ENCODE data around the gene DIO3.

DIO3 gene

DNA sequence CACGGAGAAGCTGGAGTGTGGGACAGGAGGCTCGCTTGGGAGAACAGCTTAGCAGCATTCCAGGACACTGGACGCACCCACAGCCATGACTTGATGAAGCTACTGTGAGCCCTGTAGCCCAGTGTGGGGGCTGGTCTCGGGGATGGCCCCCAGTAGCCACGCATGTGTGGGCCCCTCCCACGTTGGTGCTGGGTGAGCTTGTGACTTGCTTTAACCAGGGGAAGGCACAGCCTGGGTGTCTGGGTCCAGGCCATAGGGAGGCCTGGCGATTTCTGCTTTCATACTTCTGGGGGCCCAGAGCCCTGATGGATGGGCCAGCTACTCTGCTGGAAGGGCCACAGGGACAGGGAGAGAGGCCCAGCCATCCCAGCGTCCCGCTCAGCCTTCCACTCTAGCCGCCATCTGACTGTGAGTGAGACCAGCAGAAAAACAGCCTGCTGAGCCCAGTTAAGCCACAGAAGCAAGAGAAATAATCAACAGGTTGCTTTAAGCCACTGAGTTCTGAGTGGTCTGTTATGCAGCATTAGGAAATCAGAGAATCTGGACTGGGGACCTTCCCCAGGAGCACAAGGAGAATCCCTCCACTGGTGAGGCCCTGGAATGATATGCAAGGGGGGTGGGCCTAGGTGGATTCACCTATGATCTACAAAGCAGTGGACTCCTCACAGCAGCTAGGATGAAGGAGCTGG, 16.1 kb downstream of the DIO3 start:
- no peak for DNase-seq
- H3K4me3 Mint-ChIP-seq, result no peak overlapping the region
- H3K36me3 Mint-ChIP-seq, result no peaks in the 10 kb centered on the region
- no peaks in the 10 kb centered on the region for H3K4me1 Mint-ChIP-seq
- H3K27ac Mint-ChIP-seq, result no peak overlapping the region
- ATAC-seq (replicated peaks), result no peak
- H3K27me3 Mint-ChIP-seq, result peaks cover 26 to 45% of the 10 kb centered on the region in 2 donors
- H3K9me3 Mint-ChIP-seq, result no peaks in the 10 kb centered on the region

DNA sequence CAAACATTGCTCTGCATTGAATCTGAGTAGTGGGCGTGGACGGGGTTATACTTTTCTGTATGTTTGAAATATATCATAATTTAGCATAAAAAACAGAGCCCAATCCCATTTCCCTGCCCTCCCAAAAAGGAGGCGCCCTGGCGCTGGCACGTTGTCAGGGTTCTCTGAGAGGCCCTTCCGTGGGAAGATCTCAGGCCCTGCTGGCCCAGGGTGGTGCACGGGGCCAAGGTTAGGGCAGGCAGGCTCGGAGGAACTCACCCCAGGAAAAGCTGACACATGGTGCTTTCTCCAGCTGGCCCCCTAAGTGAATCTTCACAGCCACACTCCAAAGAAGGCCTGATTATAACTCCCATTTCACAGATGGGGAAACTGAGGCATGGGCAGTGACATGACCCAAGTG, 17.2 kb downstream of the DIO3 start:
- no peak for ATAC-seq (replicated peaks)
- Mint-ChIP-seq H3K9me3 (no peaks in the 10 kb centered on the region), H3K4me1 (no peaks in the 10 kb centered on the region), H3K27ac (no peak overlapping the region), H3K4me3 (no peak overlapping the region), H3K36me3 (no peaks in the 10 kb centered on the region), H3K27me3 (peaks cover 21 to 36% of the 10 kb centered on the region in 2 donors)
- no peak for DNase-seq

GRCh38 chr14:101579372-101580080, 18.2 kb downstream of the DIO3 start:
- Mint-ChIP-seq H3K4me3 (no peak overlapping the region), H3K36me3 (no peaks in the 10 kb centered on the region), H3K4me1 (no peaks in the 10 kb centered on the region), H3K9me3 (no peaks in the 10 kb centered on the region), H3K27me3 (peaks cover 16 to 28% of the 10 kb centered on the region in 2 donors), H3K27ac (no peak overlapping the region)
- DNase-seq (no peak), ATAC-seq (replicated peaks) (no peak)

GRCh38 chr14:101581806-101582205, 20.5 kb downstream of the DIO3 start:
- no peak overlapping the region for H3K4me3 Mint-ChIP-seq
- ATAC-seq (replicated peaks), result no peak
- no peaks in the 10 kb centered on the region for H3K9me3 Mint-ChIP-seq
- no peaks in the 10 kb centered on the region for H3K4me1 Mint-ChIP-seq
- no peaks in the 10 kb centered on the region for H3K36me3 Mint-ChIP-seq
- no peak for DNase-seq
- peaks cover 15 to 26% of the 10 kb centered on the region in 2 donors for H3K27me3 Mint-ChIP-seq
- no peak overlapping the region for H3K27ac Mint-ChIP-seq

- no peaks in the 10 kb centered on the region for H3K4me1 Mint-ChIP-seq
- H3K36me3 Mint-ChIP-seq, result no peaks in the 10 kb centered on the region
- no peak overlapping the region for H3K27ac Mint-ChIP-seq
- H3K9me3 Mint-ChIP-seq, result no peaks in the 10 kb centered on the region
- H3K4me3 Mint-ChIP-seq, result no peak overlapping the region
- DNase-seq, result no peak
- no peak for ATAC-seq (replicated peaks)
- peaks cover 12 to 23% of the 10 kb centered on the region in 2 donors for H3K27me3 Mint-ChIP-seq
Observed at GRCh38 chr14:101582294-101582693, 21.0 kb downstream of the DIO3 start.

DNA sequence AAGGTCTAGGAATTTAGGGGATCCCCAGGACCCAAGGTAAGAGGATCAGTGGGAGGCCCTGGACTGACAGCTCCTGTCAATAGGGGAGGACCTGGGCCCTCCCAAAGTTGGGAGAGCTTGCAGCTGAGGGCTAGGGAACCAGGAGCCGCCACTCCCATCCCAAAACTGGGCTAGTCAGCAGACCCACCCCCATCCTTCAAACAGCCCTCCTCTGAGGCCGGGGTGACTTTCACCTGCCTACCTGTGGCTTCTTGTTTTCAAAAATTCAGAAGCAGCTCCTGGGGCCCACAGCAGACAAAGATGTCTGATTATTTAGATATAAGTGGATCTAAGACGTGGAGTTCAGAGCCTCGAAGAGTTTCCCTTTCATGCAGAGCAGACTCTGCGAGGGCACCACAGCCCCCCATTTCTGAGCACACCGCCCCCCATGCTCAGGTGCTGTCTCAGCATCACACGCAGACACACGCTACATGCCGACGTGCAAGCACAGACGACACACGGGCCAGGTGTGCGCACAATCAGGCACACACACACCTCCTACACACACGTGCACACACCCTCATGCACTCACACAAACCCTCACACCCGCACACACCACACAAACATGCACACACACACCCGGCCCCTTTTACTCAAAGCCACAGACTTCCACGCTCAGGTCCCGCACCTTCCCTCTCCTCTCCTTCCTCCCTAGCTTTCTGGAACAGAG, 21.9 kb downstream of the DIO3 start:
- DNase-seq (no peak), ATAC-seq (replicated peaks) (no peak)
- H3K4me1 Mint-ChIP-seq, result no peaks in the 10 kb centered on the region
- H3K27me3 Mint-ChIP-seq, result peaks cover 12 to 15% of the 10 kb centered on the region in 2 donors
- H3K9me3 Mint-ChIP-seq, result no peaks in the 10 kb centered on the region
- no peak overlapping the region for H3K4me3 Mint-ChIP-seq
- H3K36me3 Mint-ChIP-seq, result no peaks in the 10 kb centered on the region
- no peak overlapping the region for H3K27ac Mint-ChIP-seq

DNA sequence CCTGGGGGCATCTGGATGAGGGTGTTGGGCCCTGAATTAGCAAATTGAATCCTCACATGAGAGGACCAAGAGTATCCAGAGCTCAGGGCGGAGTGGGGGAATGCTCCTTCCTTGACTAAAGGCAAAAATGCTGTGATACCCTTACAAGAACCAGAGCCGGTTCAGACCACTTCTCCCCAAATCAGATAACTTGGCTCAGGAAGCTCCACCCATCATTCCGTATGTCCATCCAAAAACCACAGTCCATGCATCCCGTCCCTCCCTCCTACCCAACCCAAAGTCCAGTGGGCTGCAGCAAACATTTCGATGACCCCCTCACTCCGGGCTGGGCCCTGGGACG, 22.4 kb downstream of the DIO3 start:
- Mint-ChIP-seq H3K27ac (no peak overlapping the region), H3K36me3 (no peaks in the 10 kb centered on the region), H3K9me3 (no peaks in the 10 kb centered on the region), H3K4me3 (no peak overlapping the region), H3K4me1 (no peaks in the 10 kb centered on the region), H3K27me3 (peaks cover 12 to 14% of the 10 kb centered on the region in 2 donors)
- DNase-seq, result no peak
- ATAC-seq (replicated peaks), result no peak

- no peak overlapping the region for H3K27ac Mint-ChIP-seq
- no peak overlapping the region for H3K4me3 Mint-ChIP-seq
- no peaks in the 10 kb centered on the region for H3K36me3 Mint-ChIP-seq
- H3K4me1 Mint-ChIP-seq, result no peaks in the 10 kb centered on the region
- H3K9me3 Mint-ChIP-seq, result no peaks in the 10 kb centered on the region
- no peak for ATAC-seq (replicated peaks)
- DNase-seq, result no peak
- peaks cover 12 to 14% of the 10 kb centered on the region in 2 donors for H3K27me3 Mint-ChIP-seq
Observed at GRCh38 chr14:101584055-101584859, 23.0 kb downstream of the DIO3 start.

GRCh38 chr14:101585211-101585610, 23.9 kb downstream of the DIO3 start:
- no peaks in the 10 kb centered on the region for H3K4me1 Mint-ChIP-seq
- no peak for ATAC-seq (replicated peaks)
- no peak overlapping the region for H3K27ac Mint-ChIP-seq
- no peak overlapping the region for H3K4me3 Mint-ChIP-seq
- H3K36me3 Mint-ChIP-seq, result no peaks in the 10 kb centered on the region
- DNase-seq, result no peak
- peaks cover 12 to 14% of the 10 kb centered on the region in 2 donors for H3K27me3 Mint-ChIP-seq
- no peaks in the 10 kb centered on the region for H3K9me3 Mint-ChIP-seq

- no peaks in the 10 kb centered on the region for H3K36me3 Mint-ChIP-seq
- H3K4me3 Mint-ChIP-seq, result no peak overlapping the region
- peaks cover 6 to 9% of the 10 kb centered on the region in 2 donors for H3K27me3 Mint-ChIP-seq
- H3K9me3 Mint-ChIP-seq, result no peaks in the 10 kb centered on the region
- ATAC-seq (replicated peaks) (no peak), DNase-seq (no peak)
- H3K27ac Mint-ChIP-seq, result no peak overlapping the region
- no peaks in the 10 kb centered on the region for H3K4me1 Mint-ChIP-seq
Observed at GRCh38 chr14:101586531-101587430, 25.5 kb downstream of the DIO3 start.

DNA sequence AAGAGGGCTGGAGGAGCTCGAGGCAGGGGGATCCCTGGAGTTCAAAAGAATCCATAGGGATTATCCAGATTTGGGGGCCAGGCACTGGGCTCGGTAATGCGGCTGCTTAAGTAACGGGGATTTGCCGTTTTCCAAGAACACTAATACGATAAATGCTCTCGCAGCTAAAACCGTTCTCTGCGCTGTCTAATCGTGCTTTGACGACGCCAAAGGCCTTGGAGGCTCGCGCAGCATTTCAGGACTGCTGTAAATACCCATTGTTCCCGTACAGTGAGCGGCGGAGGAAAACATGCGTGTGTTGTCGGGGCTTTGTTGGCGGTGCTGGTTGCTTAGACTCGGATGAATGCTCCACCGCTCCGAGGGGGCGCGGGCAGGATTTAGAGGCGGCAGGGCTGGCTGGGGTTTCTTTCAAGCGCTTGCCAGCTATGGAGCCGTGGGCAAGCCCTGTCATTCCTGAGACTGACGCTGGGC, 26.2 kb downstream of the DIO3 start:
- no peak for DNase-seq
- Mint-ChIP-seq H3K36me3 (no peaks in the 10 kb centered on the region), H3K4me3 (no peak overlapping the region), H3K27me3 (peaks cover 4 to 6% of the 10 kb centered on the region in 2 donors), H3K9me3 (no peaks in the 10 kb centered on the region), H3K27ac (no peak overlapping the region), H3K4me1 (no peaks in the 10 kb centered on the region)
- ATAC-seq (replicated peaks), result no peak

- no peak overlapping the region for H3K4me3 Mint-ChIP-seq
- H3K27ac Mint-ChIP-seq, result no peak overlapping the region
- no peaks in the 10 kb centered on the region for H3K9me3 Mint-ChIP-seq
- H3K4me1 Mint-ChIP-seq, result no peaks in the 10 kb centered on the region
- H3K27me3 Mint-ChIP-seq, result peaks cover 2 to 6% of the 10 kb centered on the region in 2 donors
- DNase-seq (no peak), ATAC-seq (replicated peaks) (no peak)
- no peaks in the 10 kb centered on the region for H3K36me3 Mint-ChIP-seq
Observed at GRCh38 chr14:101588286-101588975, 27.1 kb downstream of the DIO3 start.

DNA sequence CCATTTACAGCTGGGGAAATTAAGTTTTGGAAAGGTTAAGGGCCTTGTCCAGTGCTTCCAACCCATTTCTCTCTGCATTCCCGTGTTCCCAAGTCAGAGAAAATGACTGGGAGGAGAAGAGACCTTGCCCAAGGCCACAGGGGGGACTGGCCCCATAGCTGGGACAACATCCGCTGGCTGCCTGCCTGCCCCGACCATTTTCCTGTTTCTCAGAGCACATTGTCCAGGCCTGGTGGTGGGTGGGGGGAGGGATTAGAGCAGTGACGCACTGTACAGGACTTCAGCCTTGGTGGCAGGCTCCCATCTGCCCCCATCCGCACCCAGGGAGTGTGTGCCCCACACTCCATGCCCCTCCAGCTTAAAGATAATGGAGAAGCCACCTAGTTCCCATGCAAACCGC, 27.7 kb downstream of the DIO3 start:
- no peaks in the 10 kb centered on the region for H3K9me3 Mint-ChIP-seq
- H3K4me1 Mint-ChIP-seq, result peaks cover 0 to 2% of the 10 kb centered on the region in 2 donors
- H3K4me3 Mint-ChIP-seq, result no peak overlapping the region
- no peaks in the 10 kb centered on the region for H3K36me3 Mint-ChIP-seq
- H3K27me3 Mint-ChIP-seq, result peaks cover 0 to 6% of the 10 kb centered on the region in 2 donors
- DNase-seq (no peak), ATAC-seq (replicated peaks) (no peak)
- H3K27ac Mint-ChIP-seq, result no peak overlapping the region

Measured in stimulated activated naive B cell treated with anti-CD40 and anti-IgM and Interleukin-4, amounts not matched to agents 10 μg/mL and 1 μg/mL and 100 μg/mL, for 72 hours (primary cell).